Measurements from ENCODE around the gene FHIT. TPM values are rescaled to one million over a fixed set of nuclear protein-coding genes. Genes with fewer than 3 reads are reported as not detected.
A peak's percentile ranks its signal among the peaks of the same experiment; 100 is the strongest.

FHIT gene
- total RNA-seq, 1 experiment from 2014 or later = 3.6 TPM

GRCh38 chr3:59824876-59825275 is 1426.4 kb downstream of the FHIT start:
- Histone ChIP-seq H3F3A (ENCODE audit: low read length, unreplicated experiment) (peaks cover 4% of the 10 kb centered on the region), H3K9me3 (ENCODE audit: low read length) (no peaks in the 10 kb centered on the region), H3K79me2 (ENCODE audit: low read length) (no peaks in the 10 kb centered on the region), H3K4me1 (ENCODE audit: insufficient read depth, low read length) (peaks cover 14% of the 10 kb centered on the region), H3K9me2 (replicated peaks; ENCODE audit: low read length) (no peaks in the 10 kb centered on the region), H3K27ac (ENCODE audit: low read length) (no peak overlapping the region), H2AFZ (ENCODE audit: low read length) (no peak overlapping the region), H4K20me1 (ENCODE audit: low read length) (no peaks in the 10 kb centered on the region), H3K4me3 (ENCODE audit: low read length) (no peak overlapping the region), H3K36me3 (ENCODE audit: low read depth, low read length) (no peaks in the 10 kb centered on the region), H3K4me2 (ENCODE audit: low read length) (no peak overlapping the region), H3K9ac (ENCODE audit: low read length) (no peak overlapping the region), H3K27me3 (ENCODE audit: low read length) (no peaks in the 10 kb centered on the region)
- DNase-seq (no peak), ATAC-seq (no peak)
- ChIA-PET CTCF (no interaction called here), POLR2A (ENCODE audit: unreplicated experiment) (no interaction called here)
- TF ChIP-seq EZH2 (IDR thresholded peaks at IDR 0.05; ENCODE audit: low read length, unreplicated experiment) (no peak), EZH2phosphoT487 (IDR thresholded peaks at IDR 0.05; ENCODE audit: borderline replicate concordance, low read length) (no peak)
- TF ChIP-seq, protein P1, sequence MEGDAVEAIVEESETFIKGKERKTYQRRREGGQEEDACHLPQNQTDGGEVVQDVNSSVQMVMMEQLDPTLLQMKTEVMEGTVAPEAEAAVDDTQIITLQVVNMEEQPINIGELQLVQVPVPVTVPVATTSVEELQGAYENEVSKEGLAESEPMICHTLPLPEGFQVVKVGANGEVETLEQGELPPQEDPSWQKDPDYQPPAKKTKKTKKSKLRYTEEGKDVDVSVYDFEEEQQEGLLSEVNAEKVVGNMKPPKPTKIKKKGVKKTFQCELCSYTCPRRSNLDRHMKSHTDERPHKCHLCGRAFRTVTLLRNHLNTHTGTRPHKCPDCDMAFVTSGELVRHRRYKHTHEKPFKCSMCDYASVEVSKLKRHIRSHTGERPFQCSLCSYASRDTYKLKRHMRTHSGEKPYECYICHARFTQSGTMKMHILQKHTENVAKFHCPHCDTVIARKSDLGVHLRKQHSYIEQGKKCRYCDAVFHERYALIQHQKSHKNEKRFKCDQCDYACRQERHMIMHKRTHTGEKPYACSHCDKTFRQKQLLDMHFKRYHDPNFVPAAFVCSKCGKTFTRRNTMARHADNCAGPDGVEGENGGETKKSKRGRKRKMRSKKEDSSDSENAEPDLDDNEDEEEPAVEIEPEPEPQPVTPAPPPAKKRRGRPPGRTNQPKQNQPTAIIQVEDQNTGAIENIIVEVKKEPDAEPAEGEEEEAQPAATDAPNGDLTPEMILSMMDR (conservative IDR thresholded peaks at IDR 0.05; ENCODE audit: low read depth, low read length) = no peak
- intact Hi-C loops (cut with micrococcal nuclease) = no loop called here
- no TSS peak for BruUV-seq (replicated peaks)

DNA sequence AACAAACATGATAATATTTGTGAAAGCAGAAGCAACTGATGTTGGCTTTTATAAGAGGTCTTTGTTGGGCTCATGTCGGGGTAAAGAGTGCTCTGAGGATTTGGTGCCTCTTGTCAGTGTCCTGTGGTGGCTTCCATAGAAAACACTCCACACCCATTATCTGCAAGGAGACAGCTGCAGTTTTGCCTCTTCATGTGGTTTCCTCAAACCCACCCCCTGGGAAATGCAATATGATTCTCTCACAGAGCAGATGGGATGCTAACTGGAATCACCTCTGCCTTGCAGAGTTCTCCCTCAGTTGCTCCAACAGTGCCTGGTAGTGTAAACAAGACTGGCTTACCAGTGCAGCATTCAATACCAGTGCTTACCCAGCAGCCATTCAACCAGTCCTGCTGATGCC is 1430.0 kb downstream of the FHIT start:
- intact Hi-C loops (cut with micrococcal nuclease) = no loop called here
- no peak for ATAC-seq
- no TSS peak for BruUV-seq (replicated peaks)
- Histone ChIP-seq H3K27me3 (ENCODE audit: low read length) (no peaks in the 10 kb centered on the region), H3K79me2 (ENCODE audit: low read length) (no peaks in the 10 kb centered on the region), H3K9ac (ENCODE audit: low read length) (peak overlapping the region; percentile 55), H3F3A (ENCODE audit: low read length, unreplicated experiment) (peaks cover 4% of the 10 kb centered on the region), H3K4me3 (ENCODE audit: low read length) (no peak overlapping the region), H2AFZ (ENCODE audit: low read length) (no peak overlapping the region), H3K4me1 (ENCODE audit: insufficient read depth, low read length) (peaks cover 48% of the 10 kb centered on the region), H3K9me2 (replicated peaks; ENCODE audit: low read length) (no peaks in the 10 kb centered on the region), H3K4me2 (ENCODE audit: low read length) (peak overlapping the region; percentile 24; the same call in 1 of the 2 replicates), H3K36me3 (ENCODE audit: low read depth, low read length) (no peaks in the 10 kb centered on the region), H4K20me1 (ENCODE audit: low read length) (no peaks in the 10 kb centered on the region), H3K9me3 (ENCODE audit: low read length) (no peaks in the 10 kb centered on the region), H3K27ac (ENCODE audit: low read length) (peak overlapping the region; percentile 98)
- ChIA-PET POLR2A (ENCODE audit: unreplicated experiment) (no interaction called here), CTCF (no interaction called here)
- no peak for DNase-seq
- TF ChIP-seq, protein P1 (conservative IDR thresholded peaks at IDR 0.05; ENCODE audit: low read depth, low read length) = no peak
- TF ChIP-seq EZH2 (IDR thresholded peaks at IDR 0.05; ENCODE audit: low read length, unreplicated experiment) = no peak
- no peak for TF ChIP-seq EZH2phosphoT487 (IDR thresholded peaks at IDR 0.05; ENCODE audit: borderline replicate concordance, low read length)

DNA sequence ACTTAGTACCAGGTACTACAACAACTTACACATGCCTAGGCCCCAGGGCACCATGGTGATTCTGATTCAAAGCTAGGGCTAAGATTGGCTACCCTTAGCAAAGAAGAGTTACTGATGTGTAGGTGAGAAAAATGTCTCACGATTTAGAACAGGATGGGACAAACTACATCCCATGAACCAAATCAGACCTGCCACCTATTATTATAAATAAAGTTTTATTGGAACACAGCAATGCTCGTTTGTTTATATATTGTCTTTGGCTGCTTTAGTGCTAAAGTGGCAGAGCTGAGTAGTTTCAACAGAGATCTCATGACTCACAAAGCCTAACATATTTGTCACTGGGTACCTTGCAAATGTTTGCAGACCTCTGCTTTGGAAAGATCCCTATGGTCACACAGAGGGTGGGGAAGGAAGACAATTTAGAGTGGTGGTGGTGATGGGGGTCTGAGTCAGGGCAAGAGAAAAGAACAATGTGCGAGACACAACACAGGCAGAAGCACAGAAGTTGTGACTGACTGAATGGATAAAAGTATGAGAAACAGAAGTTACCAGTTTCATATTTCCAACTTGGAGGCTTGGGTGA is 1430.8 kb downstream of the FHIT start:
- no TSS peak for BruUV-seq (replicated peaks)

More for the DNA sequence above, 1430.8 kb downstream of the FHIT start:
- H3K9ac ChIP-seq (ENCODE audit: low read length) = peak overlapping the region; percentile 92
- no peaks in the 10 kb centered on the region for H3K36me3 ChIP-seq (ENCODE audit: low read depth, low read length)
- H3K4me1 ChIP-seq (ENCODE audit: insufficient read depth, low read length) = peaks cover 53% of the 10 kb centered on the region
- ChIA-PET POLR2A (ENCODE audit: unreplicated experiment) (no interaction called here), CTCF (no interaction called here)
- no peaks in the 10 kb centered on the region for H3K79me2 ChIP-seq (ENCODE audit: low read length)
- H4K20me1 ChIP-seq (ENCODE audit: low read length) = no peaks in the 10 kb centered on the region
- H3K9me2 ChIP-seq (replicated peaks; ENCODE audit: low read length) = no peaks in the 10 kb centered on the region
- H3F3A ChIP-seq (ENCODE audit: low read length, unreplicated experiment) = peaks cover 4% of the 10 kb centered on the region
- peak; percentile 32 for ATAC-seq
- H3K9me3 ChIP-seq (ENCODE audit: low read length) = no peaks in the 10 kb centered on the region
- no peaks in the 10 kb centered on the region for H3K27me3 ChIP-seq (ENCODE audit: low read length)
- TF ChIP-seq EZH2phosphoT487 (IDR thresholded peaks at IDR 0.05; ENCODE audit: borderline replicate concordance, low read length) (no peak), EZH2 (IDR thresholded peaks at IDR 0.05; ENCODE audit: low read length, unreplicated experiment) (no peak)
- TF ChIP-seq, protein P1 (conservative IDR thresholded peaks at IDR 0.05; ENCODE audit: low read depth, low read length) = no peak
- H2AFZ ChIP-seq (ENCODE audit: low read length) = no peak overlapping the region
- peak; percentile 91 for DNase-seq
- H3K4me2 ChIP-seq (ENCODE audit: low read length) = peak overlapping the region; percentile 24; the same call in 1 of the 2 replicates
- intact Hi-C loops (cut with micrococcal nuclease) = no loop called here
- peak overlapping the region; percentile 98 for H3K27ac ChIP-seq (ENCODE audit: low read length)
- H3K4me3 ChIP-seq (ENCODE audit: low read length) = no peak overlapping the region

Data from PC-3 (cell line).